H1 (cell line): ENCODE measurements around the gene ELAVL2. TPM values are rescaled to one million over a fixed set of nuclear protein-coding genes. Genes with fewer than 3 reads are reported as not detected.

ENCODE experiments used
- CTCF ChIA-PET: fragments of 300-600 bp; sonication (Branson Sonifier 250); formaldehyde crosslinking; loops from one replicate; lab custom pipeline; 2021; ENCODE audit not compliant: partially characterized antibody; lab: Charles Lee
- POLR2A ChIA-PET: fragments of 300-600 bp; sonication (Branson Sonifier 250); formaldehyde crosslinking; loops from one replicate; lab custom pipeline; 2021; ENCODE audit warnings: inconsistent platforms; ENCODE audit not compliant: partially characterized antibody; lab: Charles Lee
- DNase-seq, 2 experiments: peaks; one replicate each; pipeline versions ENCODE4 v3.0.0 to v3.0.0-alpha.2; 2010 to 2022; ENCODE audit warnings: low spot score in 2 of 2, low read depth in 1 of 2, mixed read lengths in 1 of 2
- FAIRE-seq: peaks from 2 replicates; lab custom pipeline; 2011; peaks lifted over from hg19 to GRCh38; lab: Jason Lieb, UNC
- H2AFZ ChIP-seq: 2 replicates; pipeline ENCODE4 v1.8.1; 2012; ENCODE audit warnings: low read length, inconsistent platforms
- H2AK5ac ChIP-seq: 2 replicates; pipeline ENCODE4 v1.6.1; 2013; ENCODE audit warnings: low read depth, low read length
- H2BK120ac ChIP-seq: replicated peaks from 2 replicates; pipeline ENCODE3; 2013; ENCODE audit warnings: low read depth, low read length, inconsistent platforms
- H2BK12ac ChIP-seq: 2 replicates; pipeline ENCODE4 v1.6.1; 2013; ENCODE audit warnings: low read depth, low read length
- H2BK15ac ChIP-seq: 2 replicates; pipeline ENCODE4 v1.6.1; 2013; ENCODE audit warnings: low read length
- H2BK20ac ChIP-seq: 2 replicates; pipeline ENCODE4 v1.6.1; 2013; ENCODE audit warnings: low read length
- H2BK5ac ChIP-seq: 2 replicates; pipeline ENCODE4 v1.6.1; 2013; ENCODE audit warnings: low read depth, low read length
- H3K14ac ChIP-seq: 2 replicates; pipeline ENCODE4 v1.6.1; 2013; ENCODE audit warnings: inconsistent platforms; ENCODE audit not compliant: insufficient read length
- H3K18ac ChIP-seq: 2 replicates; pipeline ENCODE4 v1.6.1; 2013; ENCODE audit warnings: low read length; ENCODE audit errors: extremely low read depth
- H3K23ac ChIP-seq: 2 replicates; pipeline ENCODE4 v1.6.1; 2013; ENCODE audit warnings: inconsistent platforms; ENCODE audit not compliant: insufficient read length
- H3K23me2 ChIP-seq: 2 replicates; pipeline ENCODE4 v1.6.1; 2013; ENCODE audit warnings: low read depth, low read length
- H3K27ac ChIP-seq: 2 replicates; pipeline ENCODE4 v1.6.1; 2011; ENCODE audit warnings: low read depth, low read length, inconsistent platforms
- H3K27me3 ChIP-seq, 4 experiments: replicated peaks in 1 of 4; 1 replicate in 1 of 4; 2 replicates in 3 of 4; pipeline versions ENCODE4 v1.6.1 to v1.8.1; 2011 to 2013; ENCODE audit warnings: low read length in 3 of 4, mild to moderate bottlenecking in 3 of 4, inconsistent platforms in 2 of 4, mixed read lengths in 2 of 4, moderate library complexity in 1 of 4; ENCODE audit not compliant: control insufficient read depth in 3 of 4, insufficient read depth in 3 of 4; ENCODE audit errors: extremely low read depth in 1 of 4
- H3K36me3 ChIP-seq, 4 experiments: 2 replicates each; pipeline versions ENCODE4 v1.6.1 to v1.8.1; 2011 to 2013; ENCODE audit warnings: mild to moderate bottlenecking in 4 of 4, low read length in 3 of 4, moderate library complexity in 2 of 4, control low read depth in 1 of 4, inconsistent platforms in 1 of 4; ENCODE audit not compliant: insufficient read depth in 4 of 4, control insufficient read depth in 2 of 4
- H3K4ac ChIP-seq: replicated peaks from 2 replicates; pipeline ENCODE3; 2013; ENCODE audit warnings: low read length, low read depth, mixed read lengths, inconsistent platforms; ENCODE audit not compliant: insufficient read length
- H3K4me1 ChIP-seq, 4 experiments: replicated peaks in 1 of 4; 1 replicate in 1 of 4; 2 replicates in 3 of 4; pipeline versions ENCODE4 v1.6.1 to v1.8.1; 2011 to 2013; ENCODE audit warnings: low read length in 3 of 4, inconsistent platforms in 2 of 4, mixed read lengths in 1 of 4; ENCODE audit not compliant: insufficient read depth in 4 of 4, control insufficient read depth in 3 of 4
- H3K4me2 ChIP-seq, 2 experiments: 2 replicates each; pipeline versions ENCODE4 v1.6.1 to v1.8.1; 2011 to 2013; ENCODE audit warnings: low read depth in 2 of 2, low read length in 2 of 2, control low read depth in 1 of 2, inconsistent platforms in 1 of 2, mild to moderate bottlenecking in 1 of 2; ENCODE audit not compliant: insufficient read depth in 1 of 2
- H3K4me3 ChIP-seq, 4 experiments: fragments of 200-600, 300-600 bp in 1 of 4; sonication (generic), shearing (Covaris generic), sonication (Bioruptor Twin) in 1 of 4; 2 replicates each; pipeline versions ENCODE4 v1.5.1 to v1.8.1; 2011 to 2016; ENCODE audit warnings: low read length in 4 of 4, low read depth in 3 of 4, control low read depth in 2 of 4, inconsistent platforms in 2 of 4, mild to moderate bottlenecking in 2 of 4, mixed read lengths in 1 of 4, moderate library complexity in 1 of 4; ENCODE audit not compliant: insufficient read depth in 2 of 4; ENCODE audit errors: extremely low read depth in 1 of 4
- H3K56ac ChIP-seq: replicated peaks from 2 replicates; pipeline ENCODE3; 2013; ENCODE audit warnings: low read depth, mild to moderate bottlenecking, mixed read lengths, low read length, inconsistent platforms; ENCODE audit not compliant: insufficient read length
- H3K79me1 ChIP-seq: 2 replicates; pipeline ENCODE4 v1.6.1; 2013; ENCODE audit warnings: low read depth, low read length, control low read depth
- H3K79me2 ChIP-seq, 2 experiments: 2 replicates each; pipeline versions ENCODE4 v1.6.1 to v1.8.1; 2012 to 2013; ENCODE audit warnings: low read length in 2 of 2, mild to moderate bottlenecking in 2 of 2, inconsistent platforms in 1 of 2; ENCODE audit not compliant: insufficient read depth in 2 of 2, control insufficient read depth in 1 of 2
- H3K9ac ChIP-seq, 4 experiments: replicated peaks in 1 of 4; 1 replicate in 1 of 4; 2 replicates in 3 of 4; pipeline versions ENCODE4 v1.6.1 to v1.8.1; 2011 to 2013; ENCODE audit warnings: low read depth in 3 of 4, low read length in 3 of 4, control low read depth in 2 of 4, mild to moderate bottlenecking in 2 of 4, moderate library complexity in 2 of 4, inconsistent platforms in 1 of 4; ENCODE audit errors: extremely low read depth in 1 of 4
- H3K9me3 ChIP-seq, 2 experiments: 2 replicates each; pipeline versions ENCODE4 v1.6.1 to v1.8.1; 2012 to 2013; ENCODE audit warnings: mild to moderate bottlenecking in 2 of 2, moderate library complexity in 2 of 2, control low read depth in 1 of 2, inconsistent platforms in 1 of 2, low read depth in 1 of 2, low read length in 1 of 2, mixed read lengths in 1 of 2; ENCODE audit not compliant: insufficient read depth in 2 of 2
- H4K20me1 ChIP-seq, 2 experiments: replicated peaks in 1 of 2; 2 replicates each; pipeline versions ENCODE3 to v1.8.1; 2011 to 2013; ENCODE audit warnings: inconsistent platforms in 2 of 2, low read length in 2 of 2, mild to moderate bottlenecking in 1 of 2; ENCODE audit not compliant: insufficient read depth in 2 of 2, control insufficient read depth in 1 of 2
- H4K5ac ChIP-seq: 2 replicates; pipeline ENCODE4 v1.6.1; 2013; ENCODE audit warnings: low read length, low read depth, mixed read lengths, inconsistent platforms; ENCODE audit not compliant: insufficient read length
- H4K8ac ChIP-seq: 2 replicates; pipeline ENCODE4 v1.8.0; 2013; ENCODE audit warnings: mild to moderate bottlenecking, moderate library complexity, low read length, inconsistent platforms; ENCODE audit not compliant: insufficient read depth; ENCODE audit errors: extremely low read depth
- H4K91ac ChIP-seq: replicated peaks from 2 replicates; pipeline ENCODE3; 2013; ENCODE audit warnings: low read length, mixed read lengths, inconsistent platforms; ENCODE audit not compliant: insufficient read length
- CEBPB ChIP-seq: IDR thresholded peaks from 2 replicates; pipeline ENCODE4 v1.6.1; 2012; ENCODE audit warnings: low read depth, low read length
- EP300 ChIP-seq, 2 experiments: IDR thresholded peaks; 1 replicate in 1 of 2; 2 replicates in 1 of 2; pipeline ENCODE4 v1.6.1; 2011 to 2012; ENCODE audit warnings: low read depth in 2 of 2, low read length in 2 of 2, mild to moderate bottlenecking in 2 of 2, borderline replicate concordance in 1 of 2, inconsistent platforms in 1 of 2, moderate library complexity in 1 of 2
- EZH2 ChIP-seq: fragments of 200-600 bp; sonication (generic); IDR thresholded peaks from 2 replicates; pipeline ENCODE4 v1.7.1; 2012; ENCODE audit warnings: low read depth, mild to moderate bottlenecking, moderate library complexity, low read length, inconsistent platforms; ENCODE audit not compliant: severe bottlenecking
- GABPA ChIP-seq: IDR thresholded peaks from 2 replicates; pipeline ENCODE4 v1.6.1; 2011; ENCODE audit warnings: mild to moderate bottlenecking, low read length, moderate library complexity, borderline replicate concordance; ENCODE audit not compliant: insufficient read depth
- HDAC2 ChIP-seq, 2 experiments: fragments of 300-600 bp in 1 of 2; sonication (generic) in 1 of 2; IDR thresholded peaks; 2 replicates each; pipeline ENCODE4 v1.6.1; 2011 to 2012; ENCODE audit warnings: low read depth in 2 of 2, low read length in 2 of 2, mild to moderate bottlenecking in 2 of 2, moderate library complexity in 2 of 2, borderline replicate concordance in 1 of 2, inconsistent platforms in 1 of 2
- POLR2AphosphoS5 ChIP-seq: IDR thresholded peaks from 2 replicates; pipeline ENCODE4 v1.6.1; 2011; ENCODE audit warnings: low read depth, low read length
- RAD21 ChIP-seq, 2 experiments: IDR thresholded peaks in 1 of 2; conservative IDR thresholded peaks in 1 of 2; 2 replicates each; pipeline ENCODE4 v1.6.1; 2011; ENCODE audit warnings: low read depth in 2 of 2, low read length in 2 of 2, improper control_type of control experiment in 1 of 2, inconsistent platforms in 1 of 2, mild to moderate bottlenecking in 1 of 2, moderate library complexity in 1 of 2
- SUZ12 ChIP-seq: fragments of 200-600 bp; sonication (generic); IDR thresholded peaks from 2 replicates; pipeline ENCODE4 v1.6.1; 2012; ENCODE audit warnings: mild to moderate bottlenecking, inconsistent platforms, low read length, moderate library complexity, mixed read lengths
- WGBS, 2 experiments: shearing (Covaris generic) in 1 of 2; methylation state at CpG; one replicate each; pipeline versions ENCODE4 v1.1.6 to v1.1.7; 2013 to 2015; ENCODE audit warnings: low lambda C conversion rate in 2 of 2, mixed read lengths in 2 of 2, inconsistent platforms in 1 of 2, low coverage in 1 of 2, missing lambda C conversion rate in 1 of 2; ENCODE audit not compliant: insufficient replicate concordance in 2 of 2, insufficient coverage in 1 of 2, insufficient read length in 1 of 2; ENCODE audit errors: extremely low coverage in 1 of 2, missing lambda C conversion rate in 1 of 2; 5-methylcytosine and 5-hydroxymethylcytosine counted together
- polyA plus RNA-seq, 7 experiments: library from polyadenylated mRNA; depleted of rRNA in 3 of 7; stranded (reverse) in 5 of 7; unstranded in 2 of 7; fragments of >200 nt in 5 of 7; fragments of 200-250 nt in 2 of 7; gene quantifications; 1 replicate in 5 of 7; 2 replicates in 1 of 7; 4 replicates in 1 of 7; pipeline versions ENCODE4 v1.2.1 to v1.2.3, GENCODE V29; 2011 to 2013; ENCODE audit warnings: missing spikeins in 2 of 7, mixed read lengths in 2 of 7
- total RNA-seq: library from RNA; stranded (reverse); fragmentation: NEBNext Ultra II Directional; extraction: Animal tissue kit (Norgen Biotek cat#: 25700); gene quantifications from 2 replicates; pipeline ENCODE4 v1.2.1, GENCODE V29; 2021
- TF ChIP-seq, protein P1 (sequence below): IDR thresholded peaks from 2 replicates; pipeline ENCODE4 v1.6.1; 2012; ENCODE audit warnings: inconsistent platforms

ELAVL2 gene
- total and polyA plus RNA-seq, 2 of the 8 experiments (the other 6 are each of a cell fraction or from before 2014, with no cell fraction given) = 4.9 to 21.9 TPM

DNA sequence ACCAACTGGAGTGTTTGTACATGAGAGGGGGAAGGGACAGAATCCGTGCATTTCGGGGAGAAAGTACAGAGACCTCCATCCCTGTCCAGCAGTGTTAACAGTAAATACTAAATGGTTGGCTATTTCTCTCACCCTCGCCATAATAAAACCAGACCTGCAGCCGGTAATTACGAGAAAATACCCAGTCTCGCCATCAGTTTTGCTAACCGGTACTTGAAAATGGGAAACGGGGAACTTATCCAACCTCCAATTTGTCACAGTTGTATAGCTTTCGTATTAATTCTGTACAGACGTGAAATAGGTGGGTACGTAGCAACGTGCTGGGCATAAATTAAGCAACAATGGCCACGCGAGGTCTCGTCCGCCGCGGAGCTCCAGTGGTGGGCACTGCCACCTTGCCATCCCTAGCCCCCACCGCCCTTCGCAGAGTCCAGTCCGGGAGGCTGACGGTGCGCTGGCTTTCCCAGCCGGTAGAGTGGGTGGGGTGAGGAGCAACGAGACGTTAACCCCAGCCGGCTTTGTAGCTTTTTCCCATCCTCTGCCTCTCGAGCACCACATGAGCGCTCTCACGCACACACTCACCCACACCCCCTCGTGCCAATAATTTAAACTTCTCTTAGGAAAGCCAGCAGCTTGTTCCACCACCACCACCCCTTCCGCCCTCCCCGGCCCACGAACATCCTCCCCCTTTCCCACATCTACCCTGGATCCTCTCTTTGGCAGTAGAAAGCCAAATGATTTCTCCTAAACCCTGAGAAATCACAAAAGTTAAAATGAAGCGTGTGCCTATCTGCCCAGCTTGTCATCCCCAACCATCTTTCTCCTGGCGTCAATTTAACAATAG lies 1.8 kb downstream of the ELAVL2 start:
- Histone ChIP-seq H3K9ac (no peak overlapping the region), H2BK12ac (peak overlapping the region; percentile 28; the same call in 1 of the 2 replicates), H3K9me3 (no peaks in the 10 kb centered on the region), H3K79me1 (no peaks in the 10 kb centered on the region), H3K79me2 (peaks cover 0 to 28% of the 10 kb centered on the region in 2 experiments; a peak in 2 of 4 replicates), H2BK20ac (no peak overlapping the region), H3K18ac (no peak overlapping the region; the same call in 1 of the 2 replicates), H3K4me3 (peak overlapping the region; percentile 61 to 79 (median 68); a peak in 7 of 8 replicates), H3K23ac (no peak overlapping the region), H3K27me3 (peaks cover 5 to 28% (median 17%) of the 10 kb centered on the region in 4 experiments; a peak in 6 of 7 replicates), H3K56ac (no peak overlapping the region), H3K27ac (no peak overlapping the region), H4K8ac (no peak overlapping the region), H2AK5ac (no peak overlapping the region), H2BK5ac (no peak overlapping the region), H2BK120ac (no peak overlapping the region), H3K4me1 (peaks cover 0 to 7% (median 2%) of the 10 kb centered on the region in 4 experiments; a peak in 4 of 7 replicates), H4K20me1 (peaks cover 3 to 13% of the 10 kb centered on the region in 2 experiments), H3K4me2 (peak overlapping the region; percentile 97 to 98), H3K14ac (no peak overlapping the region), H4K5ac (no peak overlapping the region), H3K23me2 (peaks cover 47% of the 10 kb centered on the region), H2AFZ (no peak overlapping the region), H2BK15ac (no peak overlapping the region), H3K4ac (no peak overlapping the region), H3K36me3 (no peaks in the 10 kb centered on the region), H4K91ac (peak overlapping the region; percentile 70)
- WGBS, 2 experiments = 4% methylated on average over 28 of the region's 36 CpGs; no CpG with 5 or more reads in 1 of the 2 experiments
- CTCF ChIA-PET = interaction anchor here (0.6 to 0.9 kb wide), 3 partner anchors 30 to 356 kb away, joined by 3 to 4 read pairs (median 3); no protein-coding TSS in a partner anchor
- FAIRE-seq (no peak), DNase-seq (no peak)
- POLR2A ChIA-PET = interaction anchor here (0.6 kb wide), 1 partner anchor 249 kb away, joined by 3 read pairs; no protein-coding TSS in a partner anchor
- TF ChIP-seq SUZ12 = peak; percentile 43; the same call in 1 of the 2 replicates
- TF ChIP-seq GABPA = no peak
- TF ChIP-seq CEBPB = no peak
- TF ChIP-seq RAD21 (IDR thresholded peaks at IDR 0.05 in 1 of 2, conservative IDR thresholded peaks at IDR 0.05 in 1 of 2; ENCODE audit: low read depth in 2 of 2, low read length in 2 of 2) = no peak
- TF ChIP-seq, protein P1, sequence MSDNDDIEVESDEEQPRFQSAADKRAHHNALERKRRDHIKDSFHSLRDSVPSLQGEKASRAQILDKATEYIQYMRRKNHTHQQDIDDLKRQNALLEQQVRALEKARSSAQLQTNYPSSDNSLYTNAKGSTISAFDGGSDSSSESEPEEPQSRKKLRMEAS = no peak
- no peak for TF ChIP-seq POLR2AphosphoS5
- TF ChIP-seq HDAC2 (IDR thresholded peaks at IDR 0.05; ENCODE audit: borderline replicate concordance in 1 of 2, low read depth in 2 of 2, low read length in 2 of 2) = no peak
- TF ChIP-seq EZH2 = peak; percentile 12
- no peak for TF ChIP-seq EP300 (IDR thresholded peaks at IDR 0.05; ENCODE audit: borderline replicate concordance in 1 of 2, low read depth in 2 of 2, low read length in 2 of 2)
